Smooth muscle cell of the brain vasculature (primary cell): ENCODE data around the gene PALM3.

ENCODE experiments used
- DNase-seq: peaks from one replicate; pipeline ENCODE4 v3.0.0-alpha.2; 2012; ENCODE audit warnings: low read depth, low spot score

The PALM3 gene

DNA sequence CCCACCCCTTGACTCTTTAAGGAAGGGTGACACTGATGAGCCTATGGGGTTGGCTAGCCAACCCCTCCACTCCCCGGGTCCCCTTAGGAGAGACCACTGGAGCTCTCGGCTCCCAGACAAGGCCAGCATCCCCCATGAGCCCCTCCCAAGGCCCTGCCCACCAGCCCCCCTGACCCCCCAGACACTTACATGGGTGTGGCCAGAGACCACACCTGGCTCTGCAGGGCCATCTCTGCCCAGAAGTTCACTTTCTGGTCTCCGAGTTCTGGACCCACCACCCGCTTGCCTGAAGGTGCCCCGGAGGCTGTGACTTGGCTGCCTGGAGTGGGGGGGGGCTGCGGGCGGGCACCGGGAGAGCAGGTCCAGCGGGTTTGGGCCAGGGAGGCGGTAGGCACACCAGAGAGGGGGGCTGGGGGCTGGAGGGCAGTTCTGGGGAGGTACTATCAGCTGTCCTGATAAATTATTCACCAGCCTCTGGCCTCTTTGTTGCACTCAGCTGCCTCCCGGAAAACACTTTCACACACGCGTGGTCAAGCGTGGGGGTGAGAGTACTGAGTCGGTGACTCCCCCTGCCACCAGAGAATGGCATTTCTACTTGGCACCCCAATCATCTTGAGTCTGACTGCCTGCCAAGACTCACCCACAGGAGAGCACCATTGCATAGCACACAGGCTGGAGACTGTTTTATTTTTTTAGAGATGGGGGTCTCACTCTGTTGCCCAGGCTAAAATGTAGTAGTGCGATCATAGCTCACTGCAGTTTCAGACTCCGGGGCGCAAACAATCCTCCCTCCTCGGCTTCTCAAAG is at the start of gene PALM3:
Gene PALM3, minus strand, starts transcription at position 326 of the 807 bp plus-strand sequence. Its CDS starts 96 bp downstream, at position 230.
- DNase-seq: no peak

GRCh38 chr19:14111486-14111885 is 49.6 kb upstream of the PALM3 start:
- DNase-seq: no peak

DNA sequence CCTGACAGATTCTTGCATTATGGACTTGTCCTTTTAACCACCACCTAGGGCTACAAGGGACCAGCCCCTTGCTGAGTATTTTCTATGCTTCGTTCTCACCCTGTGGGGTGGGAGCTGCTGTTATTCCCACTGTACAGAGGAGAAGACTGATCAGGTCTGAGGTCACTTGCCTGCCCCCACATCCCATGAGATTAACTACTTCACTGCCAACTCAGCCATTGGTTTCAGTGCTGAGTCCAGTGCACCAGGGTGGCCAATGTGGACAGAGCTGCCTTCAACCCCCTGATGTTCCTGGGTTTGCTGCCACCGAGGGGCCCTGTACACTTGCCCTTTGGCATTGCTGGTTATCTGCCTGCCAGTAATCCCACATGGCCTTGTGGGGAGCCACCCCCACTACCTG is 48.8 kb upstream of the PALM3 start:
- DNase-seq: no peak

GRCh38 chr19:14107581-14108461 is 45.9 kb upstream of the PALM3 start:
- no peak for DNase-seq

DNA sequence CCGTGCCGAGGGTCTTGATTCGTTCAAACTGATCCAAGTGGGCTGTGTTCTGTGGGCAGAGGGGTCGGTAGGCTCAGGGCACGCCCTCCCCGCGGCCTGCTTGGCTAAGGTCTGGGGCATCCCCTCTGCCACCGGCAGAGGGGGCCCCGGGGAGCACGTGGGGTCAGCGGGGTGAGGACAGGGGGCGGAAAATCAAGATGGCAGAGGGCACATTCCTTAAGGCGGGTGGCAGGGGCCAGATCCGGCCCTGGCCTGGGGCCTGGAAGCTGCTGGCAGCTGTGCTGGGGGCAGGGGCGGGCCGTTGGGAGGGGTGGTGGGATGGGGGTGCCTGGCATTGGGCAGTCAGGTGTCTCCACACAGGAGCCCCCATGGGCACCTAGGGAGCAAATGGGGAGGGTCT is 45.0 kb upstream of the PALM3 start:
- no peak for DNase-seq

DNA sequence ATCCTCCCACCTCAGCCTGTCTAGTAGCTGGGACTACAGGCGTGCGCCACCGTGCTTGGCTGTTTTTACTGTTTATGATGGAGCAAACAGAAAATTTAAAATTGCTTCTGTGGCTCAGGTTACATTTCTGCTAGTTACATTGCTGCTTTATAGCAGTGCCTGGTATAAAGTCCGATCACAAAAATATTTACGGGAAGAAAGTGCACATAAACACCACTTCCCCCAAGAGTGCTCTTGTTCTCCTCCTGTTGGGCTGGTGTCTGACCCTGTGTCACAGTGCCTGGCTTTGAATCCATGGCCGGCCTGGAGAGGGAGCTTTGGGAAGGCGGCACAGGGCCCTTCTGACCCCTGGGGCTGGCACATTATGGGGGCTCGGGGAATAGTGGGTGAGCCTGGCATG is 43.8 kb upstream of the PALM3 start:
- DNase-seq: no peak

DNA sequence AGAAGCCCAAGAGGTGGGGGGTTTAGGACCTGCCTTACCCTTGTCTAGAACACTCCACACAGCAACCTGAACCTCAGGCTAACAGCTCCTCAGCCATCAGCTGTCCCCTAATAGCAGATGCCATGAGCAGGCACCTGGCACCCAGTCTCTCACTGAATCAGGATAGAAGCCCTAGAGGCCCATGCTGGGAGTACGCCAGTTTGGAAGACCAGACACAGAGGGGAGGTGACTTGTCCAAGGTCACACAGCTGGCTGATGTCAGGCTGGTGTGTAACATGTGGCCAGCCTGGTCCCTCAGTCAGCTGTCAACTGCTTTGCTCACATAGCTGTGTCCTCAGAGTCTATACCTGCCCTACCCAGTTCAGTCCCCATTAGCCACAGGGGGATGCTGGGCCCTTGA is 41.4 kb upstream of the PALM3 start:
- no peak for DNase-seq

DNA sequence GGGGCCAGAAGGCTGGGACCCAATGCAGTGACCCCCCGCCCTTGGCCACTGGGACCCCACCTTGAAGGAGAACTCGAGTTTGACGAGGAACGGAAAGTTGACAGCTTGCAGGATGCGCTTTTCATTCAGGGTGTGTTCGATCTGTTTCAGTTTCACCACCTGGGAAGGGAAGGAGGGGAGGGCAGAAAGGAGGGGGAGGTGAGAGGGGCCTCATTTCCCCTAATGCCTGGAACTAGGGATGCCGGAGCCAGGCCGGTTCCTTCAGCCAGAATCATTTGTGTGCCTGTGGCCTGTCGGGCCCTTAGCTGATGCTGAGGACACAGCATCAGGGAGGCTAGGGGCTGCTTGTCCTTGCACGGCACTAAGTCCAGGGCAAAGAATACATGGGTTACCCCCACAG is 40.9 kb upstream of the PALM3 start:
- no peak for DNase-seq

DNA sequence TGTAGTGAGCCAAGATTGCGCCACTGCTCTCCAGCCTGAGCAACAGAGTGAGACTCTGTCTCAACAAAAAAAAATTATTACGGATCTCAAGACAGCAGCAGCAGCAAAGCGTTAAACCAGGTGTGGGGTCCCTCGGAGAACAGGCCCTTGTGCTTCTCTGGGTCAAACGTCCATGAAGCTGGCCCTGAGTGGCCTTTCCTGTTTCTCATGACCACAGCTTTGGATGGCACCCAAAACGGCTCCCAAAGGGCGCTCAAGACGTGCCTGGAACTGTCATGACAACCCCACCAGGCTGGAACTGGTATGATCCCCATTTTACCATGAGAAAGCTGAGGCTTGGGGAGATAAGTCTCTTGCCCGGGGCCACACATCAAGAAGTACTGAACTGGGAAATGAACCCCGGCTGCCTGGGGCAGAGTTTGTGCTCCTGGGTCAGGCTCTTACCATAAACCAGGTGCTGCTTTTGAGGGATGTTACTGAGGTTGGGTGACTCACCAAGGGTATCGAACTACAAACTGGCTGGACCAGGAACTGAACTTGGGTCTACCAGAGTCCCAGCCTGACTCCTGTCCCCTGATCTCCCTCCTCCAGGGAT is 40.3 kb upstream of the PALM3 start:
- no peak for DNase-seq

DNA sequence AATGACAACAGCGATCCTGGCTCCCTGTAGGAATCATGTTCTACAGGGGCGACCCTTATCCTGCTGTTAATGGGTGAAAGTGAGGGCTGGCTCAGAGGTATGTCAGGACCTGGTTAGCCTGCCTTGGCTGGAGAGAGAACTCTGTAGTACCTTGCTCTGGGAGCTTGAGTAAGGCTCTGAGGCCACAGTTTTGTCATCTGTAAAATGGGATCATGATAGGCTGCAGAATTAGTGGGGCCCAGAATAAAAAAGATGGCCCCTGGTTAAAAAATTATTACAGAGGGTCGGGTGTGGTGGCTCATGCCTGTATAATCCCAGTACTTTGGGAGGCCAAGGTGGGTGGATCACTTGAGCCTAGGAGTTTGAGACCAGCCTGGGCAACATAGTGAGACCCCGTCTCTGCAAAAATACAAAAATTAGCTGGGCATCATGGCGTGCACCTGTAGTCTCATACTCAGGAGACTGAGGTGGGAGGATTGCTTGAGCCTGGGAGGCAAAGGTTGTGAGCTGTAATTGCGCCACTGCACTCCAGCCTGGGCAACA is 39.2 kb upstream of the PALM3 start:
- DNase-seq: no peak

DNA sequence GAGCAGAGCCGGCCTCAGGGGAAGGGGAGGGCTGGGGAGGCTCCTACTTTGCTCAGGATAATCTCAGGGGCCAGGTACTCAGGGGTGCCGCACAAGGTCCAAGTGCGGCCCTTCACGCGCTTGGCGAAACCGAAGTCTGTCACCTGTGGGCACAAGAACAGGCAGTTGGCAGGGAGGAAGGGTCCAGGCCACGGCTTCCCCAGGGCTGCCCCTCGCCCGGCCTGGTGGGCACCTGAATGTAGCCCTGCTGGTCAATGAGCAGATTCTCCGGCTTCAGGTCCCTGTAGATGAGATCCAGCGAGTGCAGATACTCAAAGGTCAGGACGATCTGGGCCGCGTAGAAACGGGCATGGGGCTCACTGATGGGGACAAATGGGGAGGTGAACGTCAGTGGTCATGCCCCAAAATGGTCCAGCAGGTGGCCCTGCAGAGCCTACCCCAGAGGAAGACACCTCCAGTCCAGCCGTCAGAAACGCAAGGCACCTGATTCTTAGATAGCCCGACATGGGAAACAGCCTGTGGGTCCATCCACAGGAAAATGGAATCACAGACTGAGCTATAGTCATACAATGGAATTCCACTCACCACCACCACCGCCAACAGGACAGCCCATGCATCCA is 35.8 kb upstream of the PALM3 start:
- no peak for DNase-seq

DNA sequence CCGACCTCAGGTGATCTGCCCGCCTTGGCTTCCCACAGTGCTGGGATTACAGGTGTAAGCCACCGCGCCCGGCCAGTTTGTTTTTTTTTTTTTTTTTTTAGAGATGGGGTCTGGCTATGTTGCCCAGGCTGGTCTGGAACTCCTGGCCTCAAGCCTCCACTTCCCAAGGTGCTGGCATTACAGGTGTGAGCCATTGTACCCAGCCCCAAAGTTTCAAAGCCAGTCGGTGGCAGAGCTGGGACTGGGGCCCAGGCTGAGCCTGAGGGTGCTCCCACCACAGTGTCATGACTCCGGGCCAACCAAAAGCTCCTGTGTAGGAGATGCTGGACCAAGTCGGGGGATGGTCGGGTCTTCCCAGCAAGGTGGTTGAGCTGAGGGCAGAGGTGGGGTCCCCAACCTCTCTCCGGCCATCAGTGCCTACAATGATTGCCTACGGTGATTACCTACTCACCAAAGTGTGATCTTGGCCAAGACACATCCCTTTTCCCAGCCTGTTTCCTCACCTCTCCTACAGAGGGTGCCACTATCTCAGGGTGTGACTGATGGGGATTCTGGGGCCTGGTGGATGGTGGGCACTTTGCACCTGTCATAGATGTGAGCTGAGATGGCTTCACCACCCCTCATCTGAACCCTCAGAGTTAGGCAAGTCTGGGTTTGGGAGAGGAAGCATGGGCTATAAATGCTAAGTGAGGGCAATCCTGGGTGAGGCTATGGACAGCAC is 34.6 kb upstream of the PALM3 start:
- DNase-seq: no peak

DNA sequence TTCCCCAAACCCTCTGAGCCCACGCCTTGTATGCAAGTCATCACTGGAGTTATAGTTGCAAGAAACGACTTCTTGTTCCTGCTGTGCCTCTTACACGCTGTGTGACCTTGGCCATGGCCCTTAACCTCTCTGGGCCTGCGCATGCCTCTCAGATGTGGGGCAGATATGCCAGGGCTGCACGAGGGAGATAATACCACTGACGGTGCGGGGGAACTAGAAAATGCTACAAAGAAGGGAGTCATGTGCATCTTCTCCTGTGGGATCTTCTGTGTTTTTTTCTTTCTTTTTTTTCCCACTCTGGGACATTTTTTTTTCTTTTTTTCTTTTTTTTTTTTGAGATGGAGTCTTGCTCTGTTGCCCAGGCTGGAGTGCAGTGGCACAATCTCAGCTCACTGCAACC is 33.0 kb upstream of the PALM3 start:
- no peak for DNase-seq

- no peak for DNase-seq
Observed at GRCh38 chr19:14093117-14093823, 31.4 kb upstream of the PALM3 start.

DNA sequence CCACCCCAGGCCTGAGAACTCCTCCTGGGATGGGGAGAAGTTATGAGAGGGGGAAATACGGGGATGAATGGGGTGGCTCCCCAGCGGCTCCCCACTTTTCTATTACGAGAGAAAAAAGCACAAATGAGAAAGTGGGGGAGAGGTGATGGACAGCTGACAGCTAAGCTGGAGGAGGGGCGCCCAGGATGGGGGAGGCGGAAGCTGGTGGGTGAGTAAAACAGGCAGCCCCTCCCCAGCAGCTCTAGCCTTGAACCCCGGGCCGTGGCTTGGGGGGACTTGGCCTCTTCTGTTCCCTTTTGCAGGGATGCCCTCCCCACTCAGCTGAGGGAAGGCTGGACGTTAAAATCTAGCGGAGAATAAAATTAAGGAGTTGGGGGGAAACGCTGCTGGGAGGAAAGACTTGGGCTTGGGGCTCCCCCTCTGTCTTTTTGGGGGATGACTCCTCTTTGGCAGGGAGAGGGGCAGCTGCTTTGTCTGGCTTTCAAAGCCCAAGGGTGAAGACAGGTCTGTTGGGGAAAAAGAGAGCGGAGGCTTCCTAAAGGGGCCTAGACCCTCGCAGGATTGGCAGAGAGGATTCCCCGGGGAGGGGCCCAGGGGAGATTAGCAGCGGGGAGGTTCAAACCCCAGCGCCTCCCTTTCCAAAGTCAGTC is 30.1 kb upstream of the PALM3 start:
- no peak for DNase-seq

GRCh38 chr19:14091081-14091812 is 29.4 kb upstream of the PALM3 start:
- no peak for DNase-seq

DNA sequence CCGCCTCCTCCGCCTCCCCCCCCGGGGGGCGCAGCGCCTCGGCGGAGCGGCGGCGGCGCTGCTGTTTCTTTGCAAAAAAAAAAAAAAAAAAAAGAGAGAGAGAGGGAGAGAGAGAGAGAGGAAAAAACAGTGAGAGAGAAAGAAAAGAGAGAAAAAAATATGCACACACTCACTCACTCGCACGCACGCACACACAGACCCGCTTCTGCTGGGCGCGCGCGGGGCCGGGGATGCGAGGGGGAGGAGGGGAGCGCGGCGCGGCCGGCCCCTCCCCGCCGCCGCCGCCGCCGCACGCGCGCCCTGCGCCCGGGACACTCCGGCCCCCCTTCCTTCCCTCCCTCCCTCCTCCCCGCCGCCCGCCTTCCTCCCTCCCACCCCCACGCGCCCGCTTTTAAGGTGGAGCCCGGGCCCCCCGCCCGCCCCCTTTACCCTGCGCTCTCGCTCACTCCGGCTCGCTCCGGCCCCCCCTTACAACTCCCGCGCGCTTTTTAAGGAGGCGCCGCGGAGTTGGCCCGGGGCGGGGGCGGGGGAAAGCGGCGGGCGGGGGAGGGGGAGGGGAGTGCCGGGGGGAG is 28.7 kb upstream of the PALM3 start, which contains the start of gene SAMD1:
Gene SAMD1, minus strand, starts transcription at position 243 of the 572 bp plus-strand sequence.
- DNase-seq: peak; percentile 64

DNA sequence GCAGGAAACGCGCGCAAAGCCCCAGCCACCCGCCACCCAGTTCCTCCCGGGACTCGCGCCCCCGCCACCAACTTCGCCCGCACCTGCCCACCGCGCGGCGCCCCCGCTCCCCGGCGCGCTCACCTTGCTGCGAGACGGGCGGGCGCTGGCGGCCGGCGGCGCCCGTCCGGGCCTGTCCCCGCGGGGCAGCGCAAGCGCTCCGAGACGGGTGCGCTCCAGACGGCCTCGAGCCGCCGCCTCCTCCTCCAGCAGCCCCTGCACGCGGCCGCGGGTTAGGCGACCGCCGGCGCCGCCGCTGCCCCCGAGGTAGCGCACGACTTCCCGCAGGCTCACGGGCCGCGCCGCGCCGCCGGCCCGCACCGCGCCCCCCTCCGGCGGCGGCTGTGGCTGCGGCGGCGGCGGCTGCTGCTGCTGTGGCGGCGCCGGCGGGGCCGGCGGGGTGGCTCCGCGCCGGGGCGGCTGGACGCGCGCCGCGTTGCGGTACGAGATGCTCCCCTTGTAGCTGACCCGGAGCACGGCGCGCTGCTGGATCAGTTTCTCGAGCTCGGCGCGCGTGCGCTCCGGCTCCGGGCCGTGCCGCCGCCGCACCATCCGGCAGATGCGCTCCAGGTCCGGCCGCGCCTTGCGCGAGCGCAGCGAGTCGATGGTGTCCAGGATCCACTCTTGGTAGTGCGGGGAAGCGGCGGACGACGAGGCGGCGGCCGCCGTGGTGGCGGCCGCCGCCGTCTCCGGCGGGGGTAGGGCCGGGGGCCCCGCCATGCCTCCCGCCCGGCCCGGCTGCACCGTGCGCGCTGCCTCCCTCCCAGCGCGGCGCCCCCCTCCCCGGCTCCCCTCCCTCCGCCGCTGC is 28.0 kb upstream of the PALM3 start:
- no peak for DNase-seq
